ENCODE measurements around the gene CTSF. TPM values are rescaled to one million over a fixed set of nuclear protein-coding genes. Genes with fewer than 3 reads are reported as not detected.
"Not testable (repeated sequence)": the region's sequence is repeated elsewhere in the genome, so short reads cannot be mapped to it uniquely, and the experiment has no call there.

The CTSF gene
- total RNA-seq, 1 donor from 2014 or later, result 15.2 TPM

- H3K4me3 ChIP-seq (ENCODE audit: low read depth, low read length), result no peak overlapping the region
- TF ChIP-seq, protein P1, sequence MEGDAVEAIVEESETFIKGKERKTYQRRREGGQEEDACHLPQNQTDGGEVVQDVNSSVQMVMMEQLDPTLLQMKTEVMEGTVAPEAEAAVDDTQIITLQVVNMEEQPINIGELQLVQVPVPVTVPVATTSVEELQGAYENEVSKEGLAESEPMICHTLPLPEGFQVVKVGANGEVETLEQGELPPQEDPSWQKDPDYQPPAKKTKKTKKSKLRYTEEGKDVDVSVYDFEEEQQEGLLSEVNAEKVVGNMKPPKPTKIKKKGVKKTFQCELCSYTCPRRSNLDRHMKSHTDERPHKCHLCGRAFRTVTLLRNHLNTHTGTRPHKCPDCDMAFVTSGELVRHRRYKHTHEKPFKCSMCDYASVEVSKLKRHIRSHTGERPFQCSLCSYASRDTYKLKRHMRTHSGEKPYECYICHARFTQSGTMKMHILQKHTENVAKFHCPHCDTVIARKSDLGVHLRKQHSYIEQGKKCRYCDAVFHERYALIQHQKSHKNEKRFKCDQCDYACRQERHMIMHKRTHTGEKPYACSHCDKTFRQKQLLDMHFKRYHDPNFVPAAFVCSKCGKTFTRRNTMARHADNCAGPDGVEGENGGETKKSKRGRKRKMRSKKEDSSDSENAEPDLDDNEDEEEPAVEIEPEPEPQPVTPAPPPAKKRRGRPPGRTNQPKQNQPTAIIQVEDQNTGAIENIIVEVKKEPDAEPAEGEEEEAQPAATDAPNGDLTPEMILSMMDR (conservative IDR thresholded peaks at IDR 0.05; ENCODE audit: low read depth, low read length), result no peak
- no peak for DNase-seq (ENCODE audit: low read depth)
Observed at GRCh38 chr11:66595245-66595904, 27.0 kb upstream of the CTSF start.

- TF ChIP-seq, protein P1 (conservative IDR thresholded peaks at IDR 0.05; ENCODE audit: low read depth, low read length), result no peak
Observed at GRCh38 chr11:66593650-66594049, 25.2 kb upstream of the CTSF start.

DNA sequence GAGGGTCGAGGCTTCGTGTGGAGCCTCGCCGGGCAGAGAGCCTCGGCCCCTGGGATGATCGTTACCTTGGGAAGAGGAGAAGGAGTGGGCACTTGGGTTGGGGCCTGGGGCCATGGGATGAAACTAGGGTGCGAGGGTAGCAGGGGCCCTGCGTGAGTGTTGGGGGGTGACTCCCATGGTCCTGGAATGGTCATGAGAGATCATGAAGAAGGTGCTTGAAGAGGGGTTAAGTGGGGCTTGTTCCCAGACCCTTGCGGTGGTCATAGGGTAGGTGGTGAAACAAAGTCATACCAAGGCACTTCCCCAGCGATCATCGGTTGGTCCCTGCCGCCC lies 24.9 kb upstream of the CTSF start:
- DNase-seq (ENCODE audit: low read depth), result no peak
- peak overlapping the region; percentile 90 for H3K4me3 ChIP-seq (ENCODE audit: low read depth, low read length)
- TF ChIP-seq, protein P1 (conservative IDR thresholded peaks at IDR 0.05; ENCODE audit: low read depth, low read length), result no peak

More at GRCh38 chr11:66593650-66594049, 25.2 kb upstream of the CTSF start:
- DNase-seq (ENCODE audit: low read depth), result no peak
- H3K4me3 ChIP-seq (ENCODE audit: low read depth, low read length), result peak overlapping the region; percentile 90

GRCh38 chr11:66592457-66593302 lies 24.3 kb upstream of the CTSF start, which contains the start of the genes CCDC87 and CCS:
Gene CCDC87 (minus strand): TSS chr11:66593063. CDS start chr11:66593015, 48 bp downstream.
Gene CCS (plus strand): TSS chr11:66593185. CDS start chr11:66593262, 77 bp downstream.
- H3K4me3 ChIP-seq (ENCODE audit: low read depth, low read length), result peak within 1 kb of the TSS; percentile 90
- TF ChIP-seq, protein P1 (conservative IDR thresholded peaks at IDR 0.05; ENCODE audit: low read depth, low read length), result peak; percentile 55
- DNase-seq (ENCODE audit: low read depth), result peak; percentile 27

DNA sequence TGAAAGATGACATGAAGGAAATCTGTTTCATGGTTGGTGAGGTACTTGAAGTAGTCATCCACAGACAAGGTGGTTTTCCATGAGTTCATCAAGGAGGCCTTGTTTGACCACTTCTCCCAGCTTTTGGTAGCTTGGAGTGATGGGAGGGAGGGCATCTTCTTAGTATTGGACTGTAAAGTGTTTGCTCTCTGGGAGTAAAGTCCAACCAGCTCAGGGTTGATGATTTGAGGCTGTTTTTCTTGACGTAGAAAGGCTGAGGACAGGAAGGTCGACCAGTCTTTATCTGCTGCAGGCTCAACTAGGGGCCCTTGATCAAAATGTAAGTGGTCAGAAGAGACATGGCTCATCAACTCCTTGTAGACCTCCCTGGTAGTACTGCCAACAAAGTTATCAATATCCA lies 22.8 kb upstream of the CTSF start:
- TF ChIP-seq, protein P1 (conservative IDR thresholded peaks at IDR 0.05; ENCODE audit: low read depth, low read length), result no peak
- H3K4me3 ChIP-seq (ENCODE audit: low read depth, low read length), result no peak overlapping the region
- no peak for DNase-seq (ENCODE audit: low read depth)

GRCh38 chr11:66589996-66590675 lies 21.7 kb upstream of the CTSF start:
- DNase-seq (ENCODE audit: low read depth), result no peak
- TF ChIP-seq, protein P1 (conservative IDR thresholded peaks at IDR 0.05; ENCODE audit: low read depth, low read length), result no peak
- no peak overlapping the region for H3K4me3 ChIP-seq (ENCODE audit: low read depth, low read length)

DNA sequence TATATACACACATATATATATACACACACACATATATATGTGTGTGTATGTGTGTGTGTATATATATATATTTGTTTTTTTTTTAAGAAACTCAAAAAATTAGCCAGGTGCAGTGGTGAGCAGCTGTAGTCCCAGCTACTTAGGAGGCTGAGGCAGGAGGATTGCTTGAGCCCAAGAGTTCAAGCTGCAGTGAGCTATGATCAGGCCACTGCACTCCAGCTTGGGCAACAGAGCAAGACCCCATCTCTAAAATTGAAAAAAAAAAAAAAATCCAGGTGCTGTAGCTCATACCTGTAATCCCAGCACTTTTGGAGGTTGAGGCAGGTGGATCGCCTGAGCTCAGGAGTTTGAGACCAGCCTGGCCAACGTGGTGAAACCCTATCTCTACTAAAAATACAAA lies 20.9 kb upstream of the CTSF start:
- DNase-seq (ENCODE audit: low read depth); H3K4me3 ChIP-seq (ENCODE audit: low read depth, low read length): not testable (repeated sequence)
